Tibial artery (tissue), 4 donors: ENCODE data around the gene SEC16A.

Experiments used
- DNase-seq, 2 donors: peaks; one replicate each; pipeline ENCODE4 v3.0.0-alpha.2; 2019
- H3K27ac ChIP-seq, 2 donors: fragments of 200-600 bp; sonication (generic) in 1 of 2; 1 replicate in 1 of 2; 2 replicates in 1 of 2; pipeline ENCODE4 v1.5.1; 2018 to 2019; ENCODE audit warnings: mild to moderate bottlenecking in 1 of 2
- H3K27me3 ChIP-seq, 2 donors: fragments of 200-600 bp; sonication (generic) in 1 of 2; one replicate each; pipeline versions ENCODE4 v1.5.1 to v1.6.0; 2016 to 2019
- H3K36me3 ChIP-seq, 3 donors: fragments of 200-600 bp; sonication (generic) in 2 of 3; one replicate each; pipeline ENCODE4 v1.5.1; 2016 to 2019; ENCODE audit warnings: mild to moderate bottlenecking in 2 of 3
- H3K4me1 ChIP-seq, 4 donors: fragments of 200-600 bp; sonication (generic) in 2 of 4; 1 replicate in 3 of 4; 2 replicates in 1 of 4; pipeline ENCODE4 v1.5.1; 2016 to 2019
- H3K4me3 ChIP-seq, 2 donors: fragments of 200-600 bp; sonication (generic) in 1 of 2; 1 replicate in 1 of 2; 2 replicates in 1 of 2; pipeline ENCODE4 v1.5.1; 2018 to 2019; ENCODE audit warnings: mild to moderate bottlenecking in 2 of 2
- H3K9me3 ChIP-seq, 3 donors: fragments of 200-600 bp; sonication (generic) in 1 of 3; one replicate each; pipeline ENCODE4 v1.5.1; 2016 to 2019
- intact Hi-C: fragments of 100-400 bp; cut with DNase I; formaldehyde crosslinking; loops from one replicate; pipeline ENCODE4 v1.15.0; 2023; ENCODE audit warnings: low total_unique reads
- TF ChIP-seq, protein P1 (sequence below), 2 experiments: fragments of 200-600 bp in 1 of 2; fragments of 450-650 bp in 1 of 2; IDR thresholded peaks; one replicate each; pipeline ENCODE4 v1.5.1; 2017 to 2019; ENCODE audit warnings: antibody characterized with exemption in 2 of 2, mild to moderate bottlenecking in 1 of 2, moderate library complexity in 1 of 2

The SEC16A gene

DNA sequence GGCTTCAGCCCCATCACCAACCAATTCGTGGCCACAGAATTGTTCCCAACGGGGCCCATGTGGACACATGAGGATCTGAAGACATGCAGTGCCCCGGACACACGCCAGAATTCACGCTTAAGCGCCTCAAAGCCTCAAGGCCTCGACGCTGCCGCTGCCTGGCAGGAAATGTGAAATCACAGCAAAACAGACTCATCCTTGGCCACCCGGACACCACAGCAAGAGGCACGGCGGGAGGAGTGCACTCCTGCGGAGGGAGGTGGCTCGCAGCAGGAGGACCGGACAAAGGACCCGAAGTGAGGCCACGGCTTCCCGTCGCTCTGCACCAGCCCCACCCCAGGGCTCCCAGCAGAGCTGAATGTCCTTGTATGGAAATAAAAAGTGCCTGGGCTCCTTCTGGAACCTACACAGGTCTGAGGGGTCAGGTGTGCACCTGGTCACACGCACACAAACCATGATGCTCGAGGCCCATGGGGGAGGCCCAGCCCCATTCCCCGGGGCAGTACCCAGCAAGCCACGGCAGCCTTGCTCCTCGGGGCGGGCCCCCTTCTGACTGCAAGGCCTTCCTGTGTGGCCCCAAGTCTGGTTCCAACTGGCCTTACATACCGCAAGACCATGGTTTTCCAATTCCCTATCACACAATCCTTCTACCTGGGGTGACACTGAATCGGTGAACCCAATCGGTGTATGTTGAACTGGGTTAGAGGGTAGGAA, 10.0 kb downstream of the SEC16A start:
- intact Hi-C loops = no loop called here

DNA sequence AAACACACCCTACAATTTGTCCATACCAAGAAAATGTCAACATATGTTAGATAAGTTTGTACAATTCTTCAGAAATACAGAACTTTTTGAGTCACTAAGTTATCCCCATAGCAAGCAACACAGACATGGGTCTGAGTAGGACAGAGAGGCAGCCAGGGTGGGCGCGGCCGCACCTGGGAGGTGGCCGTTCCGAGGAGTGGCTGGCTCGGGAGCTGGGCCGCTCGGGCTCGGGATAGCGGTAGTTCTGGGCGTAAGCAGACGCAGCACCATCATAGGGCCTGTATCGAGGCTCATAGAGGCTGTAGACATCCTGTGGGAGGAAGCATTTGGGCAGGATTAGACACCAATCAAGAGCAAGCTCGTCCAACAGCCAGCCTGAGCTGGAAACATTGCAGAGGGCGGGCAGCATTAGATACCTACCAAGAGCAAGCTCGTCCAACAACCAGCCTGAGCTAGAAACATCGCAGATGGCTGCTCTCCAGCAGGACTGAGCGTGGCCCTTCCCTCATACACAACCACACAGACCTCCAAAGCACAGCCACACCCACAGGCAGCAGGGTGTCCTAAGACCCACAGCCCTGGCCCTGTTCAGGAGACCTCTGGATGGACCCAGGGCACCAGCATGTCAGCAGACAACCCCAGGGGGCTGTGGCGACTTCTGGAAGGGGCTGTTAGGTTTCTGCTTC, 10.9 kb downstream of the SEC16A start:
- intact Hi-C loops = no loop called here

More for the DNA sequence above, 10.0 kb downstream of the SEC16A start:
- no peaks in the 10 kb centered on the region for H3K9me3 ChIP-seq
- H3K4me3 ChIP-seq = no peak overlapping the region
- no peaks in the 10 kb centered on the region for H3K27me3 ChIP-seq
- H3K36me3 ChIP-seq = peaks cover 83 to 100% (median 99%) of the 10 kb centered on the region in 3 donors
- peaks cover 0 to 9% (median 0%) of the 10 kb centered on the region in 4 donors for H3K4me1 ChIP-seq
- TF ChIP-seq, protein P1, sequence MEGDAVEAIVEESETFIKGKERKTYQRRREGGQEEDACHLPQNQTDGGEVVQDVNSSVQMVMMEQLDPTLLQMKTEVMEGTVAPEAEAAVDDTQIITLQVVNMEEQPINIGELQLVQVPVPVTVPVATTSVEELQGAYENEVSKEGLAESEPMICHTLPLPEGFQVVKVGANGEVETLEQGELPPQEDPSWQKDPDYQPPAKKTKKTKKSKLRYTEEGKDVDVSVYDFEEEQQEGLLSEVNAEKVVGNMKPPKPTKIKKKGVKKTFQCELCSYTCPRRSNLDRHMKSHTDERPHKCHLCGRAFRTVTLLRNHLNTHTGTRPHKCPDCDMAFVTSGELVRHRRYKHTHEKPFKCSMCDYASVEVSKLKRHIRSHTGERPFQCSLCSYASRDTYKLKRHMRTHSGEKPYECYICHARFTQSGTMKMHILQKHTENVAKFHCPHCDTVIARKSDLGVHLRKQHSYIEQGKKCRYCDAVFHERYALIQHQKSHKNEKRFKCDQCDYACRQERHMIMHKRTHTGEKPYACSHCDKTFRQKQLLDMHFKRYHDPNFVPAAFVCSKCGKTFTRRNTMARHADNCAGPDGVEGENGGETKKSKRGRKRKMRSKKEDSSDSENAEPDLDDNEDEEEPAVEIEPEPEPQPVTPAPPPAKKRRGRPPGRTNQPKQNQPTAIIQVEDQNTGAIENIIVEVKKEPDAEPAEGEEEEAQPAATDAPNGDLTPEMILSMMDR (IDR thresholded peaks at IDR 0.05) = no peak
- H3K27ac ChIP-seq = no peak overlapping the region
- no peak for DNase-seq

DNA sequence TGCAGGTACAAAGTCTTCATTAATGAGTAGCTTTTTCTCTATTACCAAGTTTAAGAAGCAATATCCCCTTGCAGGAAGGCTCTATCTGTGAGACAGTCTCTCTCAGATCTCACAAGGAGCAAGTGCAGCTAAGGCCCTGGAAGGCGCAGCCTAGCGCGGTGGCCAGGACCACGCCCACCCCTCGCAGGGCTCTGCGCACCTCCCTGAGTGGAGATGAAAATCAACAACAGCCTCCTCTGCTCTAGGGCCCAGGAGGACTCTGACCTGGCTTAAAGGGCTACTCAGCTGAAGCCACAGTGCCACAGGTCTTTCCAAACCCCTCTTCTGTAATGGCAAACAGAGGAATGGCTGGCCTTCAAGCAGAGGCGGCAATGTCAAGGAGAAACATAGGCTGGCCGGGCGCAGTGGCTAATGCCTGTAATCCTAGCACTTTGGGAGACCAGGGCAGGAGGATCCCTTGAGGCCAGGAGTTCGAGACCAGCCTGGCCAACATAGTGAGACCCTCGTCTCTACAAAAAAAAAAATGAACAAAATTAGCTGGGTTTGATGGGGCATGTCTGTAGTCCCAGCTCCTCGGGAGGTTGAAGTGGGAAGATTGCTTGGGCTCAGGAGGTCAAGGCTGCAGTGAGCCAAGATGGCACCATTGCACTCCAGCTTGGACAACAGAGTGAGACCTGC, 11.9 kb downstream of the SEC16A start:
- Histone ChIP-seq H3K9me3 (no peaks in the 10 kb centered on the region), H3K4me3 (no peak overlapping the region), H3K27me3 (no peaks in the 10 kb centered on the region), H3K4me1 (peaks cover 0 to 9% (median 0%) of the 10 kb centered on the region in 4 donors), H3K36me3 (peaks cover 87 to 100% (median 99%) of the 10 kb centered on the region in 3 donors), H3K27ac (no peak overlapping the region)
- no peak for DNase-seq
- intact Hi-C loops = no loop called here
- TF ChIP-seq, protein P1 (IDR thresholded peaks at IDR 0.05) = no peak

More for the DNA sequence above, 10.9 kb downstream of the SEC16A start:
- H3K27me3 ChIP-seq = no peaks in the 10 kb centered on the region
- H3K27ac ChIP-seq = no peak overlapping the region
- H3K4me1 ChIP-seq = peaks cover 0 to 9% (median 0%) of the 10 kb centered on the region in 4 donors
- no peaks in the 10 kb centered on the region for H3K9me3 ChIP-seq
- DNase-seq = no peak
- peaks cover 87 to 100% (median 99%) of the 10 kb centered on the region in 3 donors for H3K36me3 ChIP-seq
- no peak overlapping the region for H3K4me3 ChIP-seq
- TF ChIP-seq, protein P1 (IDR thresholded peaks at IDR 0.05) = no peak

DNA sequence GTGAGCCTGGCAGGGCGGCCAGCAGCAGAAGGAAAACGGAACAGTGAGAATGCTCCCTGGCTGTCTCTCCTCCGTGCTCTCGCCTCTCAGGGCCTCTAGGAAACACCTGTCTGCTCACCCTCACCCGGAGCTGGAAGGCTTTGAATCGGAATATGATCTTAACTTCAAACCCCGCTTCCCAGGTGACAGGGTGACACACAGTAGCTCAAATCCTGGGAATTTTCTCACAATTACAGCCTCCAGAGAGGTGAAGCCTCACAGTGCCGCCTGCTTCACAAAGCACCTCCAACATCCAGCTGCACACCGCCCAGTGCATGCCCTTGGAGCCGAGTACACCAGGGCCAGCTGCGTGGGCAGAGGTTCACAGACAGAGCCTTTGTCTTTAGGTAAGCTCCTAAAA, 12.5 kb downstream of the SEC16A start:
- no peak overlapping the region for H3K27ac ChIP-seq
- H3K4me1 ChIP-seq = peaks cover 0 to 9% (median 0%) of the 10 kb centered on the region in 4 donors
- peaks cover 87 to 100% (median 99%) of the 10 kb centered on the region in 3 donors for H3K36me3 ChIP-seq
- intact Hi-C loops = no loop called here
- H3K4me3 ChIP-seq = no peak overlapping the region
- TF ChIP-seq, protein P1 (IDR thresholded peaks at IDR 0.05) = no peak
- H3K9me3 ChIP-seq = no peaks in the 10 kb centered on the region
- no peak for DNase-seq
- no peaks in the 10 kb centered on the region for H3K27me3 ChIP-seq

DNA sequence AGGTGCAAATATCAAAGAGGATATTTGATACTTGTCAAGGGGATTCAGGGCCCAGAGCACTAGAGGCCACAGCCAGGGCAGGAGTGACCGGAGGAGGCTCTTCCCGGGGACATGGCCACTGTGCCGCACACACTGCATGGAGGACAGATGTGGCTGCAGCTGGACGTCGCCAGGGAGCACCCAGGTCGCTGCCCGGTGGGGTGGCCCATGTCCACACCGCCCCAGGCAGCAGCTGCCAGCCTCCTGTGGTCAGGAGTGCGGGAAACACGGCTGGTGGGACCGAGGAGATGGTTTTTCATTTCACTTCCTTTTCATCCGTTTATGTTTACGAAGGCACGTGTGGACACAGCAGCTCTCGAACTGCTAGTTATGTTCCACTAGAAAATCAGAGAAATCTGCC, 15.1 kb downstream of the SEC16A start:
- Histone ChIP-seq H3K27ac (no peak overlapping the region), H3K4me3 (no peak overlapping the region), H3K4me1 (peaks cover 0 to 9% (median 0%) of the 10 kb centered on the region in 4 donors), H3K27me3 (no peaks in the 10 kb centered on the region), H3K36me3 (peaks cover 88 to 100% (median 99%) of the 10 kb centered on the region in 3 donors), H3K9me3 (no peaks in the 10 kb centered on the region)
- no peak for DNase-seq
- TF ChIP-seq, protein P1 (IDR thresholded peaks at IDR 0.05) = no peak
- intact Hi-C loops = no loop called here
